NCI-H2107 (cell line): ENCODE data around the gene SLC25A13.

Source experiments
- DNase-seq: peaks from one replicate; lab custom pipeline; 2025; lab: John Stamatoyannopoulos, UW

Gene SLC25A13

GRCh38 chr7:96238976-96239766, 82.7 kb downstream of the SLC25A13 start:
- DNase-seq, result no peak

GRCh38 chr7:96238474-96238873, 83.4 kb downstream of the SLC25A13 start:
- no peak for DNase-seq

- DNase-seq, result no peak
Measured at GRCh38 chr7:96237040-96237439, 84.9 kb downstream of the SLC25A13 start.

GRCh38 chr7:96236198-96237039, 85.5 kb downstream of the SLC25A13 start:
- no peak for DNase-seq

- no peak for DNase-seq
Measured at GRCh38 chr7:96235281-96235680, 86.6 kb downstream of the SLC25A13 start.

- no peak for DNase-seq
Measured at GRCh38 chr7:96233528-96234154, 88.3 kb downstream of the SLC25A13 start.

GRCh38 chr7:96233084-96233483, 88.8 kb downstream of the SLC25A13 start:
- no peak for DNase-seq

GRCh38 chr7:96228760-96229159, 93.1 kb downstream of the SLC25A13 start:
- DNase-seq, result no peak

GRCh38 chr7:96225251-96225650, 96.6 kb downstream of the SLC25A13 start:
- DNase-seq, result no peak

- no peak for DNase-seq
Measured at GRCh38 chr7:96224685-96225084, 97.2 kb downstream of the SLC25A13 start.

GRCh38 chr7:96224073-96224472, 97.8 kb downstream of the SLC25A13 start:
- DNase-seq, result no peak

GRCh38 chr7:96221888-96222287, 100.0 kb downstream of the SLC25A13 start:
- DNase-seq, result no peak

- no peak for DNase-seq
Measured at GRCh38 chr7:96219378-96220130, 102.3 kb downstream of the SLC25A13 start.

- DNase-seq, result no peak
Measured at GRCh38 chr7:96218664-96219243, 103.1 kb downstream of the SLC25A13 start.

GRCh38 chr7:96217147-96217546, 104.8 kb downstream of the SLC25A13 start:
- no peak for DNase-seq

- no peak for DNase-seq
Measured at GRCh38 chr7:96216373-96216772, 105.5 kb downstream of the SLC25A13 start.

- DNase-seq, result no peak
Measured at GRCh38 chr7:96212474-96212873, 109.4 kb downstream of the SLC25A13 start.

GRCh38 chr7:96211954-96212353, 109.9 kb downstream of the SLC25A13 start:
- DNase-seq, result no peak

GRCh38 chr7:96205665-96206064, 116.2 kb downstream of the SLC25A13 start:
- no peak for DNase-seq

GRCh38 chr7:96204601-96205000, 117.3 kb downstream of the SLC25A13 start:
- DNase-seq, result no peak

GRCh38 chr7:96203786-96204185, 118.1 kb downstream of the SLC25A13 start:
- DNase-seq, result no peak

- no peak for DNase-seq
Measured at GRCh38 chr7:96202102-96202501, 119.8 kb downstream of the SLC25A13 start.
